ENCODE results near the gene AP1S1. TPM values are rescaled to one million over a fixed set of nuclear protein-coding genes. Genes with fewer than 3 reads are reported as not detected.

AP1S1 gene
- total and polyA plus RNA-seq, 2 of the 13 experiments (the other 11 are each of a cell fraction or from before 2014, with no cell fraction given): 57.5 to 68.1 TPM

DNA sequence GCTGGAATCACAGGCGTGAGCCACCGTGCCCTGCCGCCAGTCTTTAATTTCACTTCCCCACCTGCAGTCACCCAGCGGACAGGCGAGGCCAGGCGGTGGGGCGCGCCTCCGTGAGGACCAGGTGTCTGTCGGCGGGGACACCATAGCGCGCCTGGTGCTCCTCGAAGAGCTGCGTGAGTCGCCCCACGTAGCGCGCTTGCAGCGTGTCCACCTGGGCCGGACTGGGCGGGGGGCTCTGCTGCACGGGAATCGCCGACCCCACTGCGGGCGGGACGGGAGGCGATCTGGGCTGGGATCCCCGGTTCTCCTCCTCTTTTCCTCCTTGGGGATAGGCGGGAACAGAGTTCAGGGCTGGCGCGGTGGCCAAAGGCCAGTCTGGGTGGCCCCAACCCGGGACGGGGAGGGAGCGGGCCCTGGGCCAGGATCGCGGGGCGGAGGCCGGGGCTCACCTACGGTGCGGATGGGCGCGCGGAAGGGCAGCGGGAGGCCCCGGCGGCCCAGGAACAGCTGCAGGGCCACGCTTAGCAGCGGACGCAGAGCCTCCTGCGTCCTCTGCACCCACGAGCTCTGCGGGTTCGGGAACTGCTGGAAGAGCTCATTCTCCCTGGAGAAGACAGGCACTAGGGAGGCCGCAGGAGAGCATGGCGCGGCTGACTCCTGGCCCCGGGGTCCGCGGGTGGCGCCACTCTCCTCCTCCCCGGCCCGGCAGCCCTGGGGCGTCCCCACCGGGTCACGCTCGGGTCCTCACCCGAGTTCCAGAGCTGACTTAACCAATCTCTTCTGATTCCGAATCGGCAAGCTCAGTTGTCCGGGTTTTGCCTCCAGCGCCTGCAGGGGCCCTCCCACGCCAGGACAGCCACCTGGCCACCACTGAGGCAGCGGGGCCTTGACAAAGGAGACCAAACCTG lies 47.7 kb downstream of the AP1S1 start (continued):
- TF ChIP-seq, protein P1, sequence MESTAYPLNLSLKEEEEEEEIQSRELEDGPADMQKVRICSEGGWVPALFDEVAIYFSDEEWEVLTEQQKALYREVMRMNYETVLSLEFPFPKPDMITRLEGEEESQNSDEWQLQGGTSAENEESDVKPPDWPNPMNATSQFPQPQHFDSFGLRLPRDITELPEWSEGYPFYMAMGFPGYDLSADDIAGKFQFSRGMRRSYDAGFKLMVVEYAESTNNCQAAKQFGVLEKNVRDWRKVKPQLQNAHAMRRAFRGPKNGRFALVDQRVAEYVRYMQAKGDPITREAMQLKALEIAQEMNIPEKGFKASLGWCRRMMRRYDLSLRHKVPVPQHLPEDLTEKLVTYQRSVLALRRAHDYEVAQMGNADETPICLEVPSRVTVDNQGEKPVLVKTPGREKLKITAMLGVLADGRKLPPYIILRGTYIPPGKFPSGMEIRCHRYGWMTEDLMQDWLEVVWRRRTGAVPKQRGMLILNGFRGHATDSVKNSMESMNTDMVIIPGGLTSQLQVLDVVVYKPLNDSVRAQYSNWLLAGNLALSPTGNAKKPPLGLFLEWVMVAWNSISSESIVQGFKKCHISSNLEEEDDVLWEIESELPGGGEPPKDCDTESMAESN (CRISPR knock-in tag; conservative IDR thresholded peaks at IDR 0.05): peak; percentile 47; the same call in 1 of the 2 replicates
- TF ChIP-seq RARA (CRISPR knock-in tag; IDR thresholded peaks at IDR 0.05) (peak; percentile 25; the same call in 1 of the 2 replicates), SMAD3 (CRISPR knock-in tag; IDR thresholded peaks at IDR 0.05) (no peak), PCBP2 (optimal IDR thresholded peaks at IDR 0.05; ENCODE audit: low read depth, low read length, poor library complexity, severe bottlenecking) (no peak), NBN (conservative IDR thresholded peaks at IDR 0.05) (no peak), NFATC3 (CRISPR knock-in tag; IDR thresholded peaks at IDR 0.05) (no peak), ZNF274 (CRISPR knock-in tag; IDR thresholded peaks at IDR 0.05) (peak; percentile 64; the same call in 1 of the 2 replicates), ZBTB7B (CRISPR knock-in tag; IDR thresholded peaks at IDR 0.05) (peak; percentile 75), ISL2 (CRISPR knock-in tag; IDR thresholded peaks at IDR 0.05) (0 out of 2 replicates have a peak, but pooled peaks have one; percentile 27), NR2F6 (IDR thresholded peaks at IDR 0.05) (no peak), NR2F6 (CRISPR knock-in tag; IDR thresholded peaks at IDR 0.05) (peak; percentile 42; the same call in 1 of the 2 replicates), ZKSCAN5 (CRISPR knock-in tag; IDR thresholded peaks at IDR 0.05) (0 out of 2 replicates have a peak, but pooled peaks have one; percentile 68)
- TF ChIP-seq, protein P2, sequence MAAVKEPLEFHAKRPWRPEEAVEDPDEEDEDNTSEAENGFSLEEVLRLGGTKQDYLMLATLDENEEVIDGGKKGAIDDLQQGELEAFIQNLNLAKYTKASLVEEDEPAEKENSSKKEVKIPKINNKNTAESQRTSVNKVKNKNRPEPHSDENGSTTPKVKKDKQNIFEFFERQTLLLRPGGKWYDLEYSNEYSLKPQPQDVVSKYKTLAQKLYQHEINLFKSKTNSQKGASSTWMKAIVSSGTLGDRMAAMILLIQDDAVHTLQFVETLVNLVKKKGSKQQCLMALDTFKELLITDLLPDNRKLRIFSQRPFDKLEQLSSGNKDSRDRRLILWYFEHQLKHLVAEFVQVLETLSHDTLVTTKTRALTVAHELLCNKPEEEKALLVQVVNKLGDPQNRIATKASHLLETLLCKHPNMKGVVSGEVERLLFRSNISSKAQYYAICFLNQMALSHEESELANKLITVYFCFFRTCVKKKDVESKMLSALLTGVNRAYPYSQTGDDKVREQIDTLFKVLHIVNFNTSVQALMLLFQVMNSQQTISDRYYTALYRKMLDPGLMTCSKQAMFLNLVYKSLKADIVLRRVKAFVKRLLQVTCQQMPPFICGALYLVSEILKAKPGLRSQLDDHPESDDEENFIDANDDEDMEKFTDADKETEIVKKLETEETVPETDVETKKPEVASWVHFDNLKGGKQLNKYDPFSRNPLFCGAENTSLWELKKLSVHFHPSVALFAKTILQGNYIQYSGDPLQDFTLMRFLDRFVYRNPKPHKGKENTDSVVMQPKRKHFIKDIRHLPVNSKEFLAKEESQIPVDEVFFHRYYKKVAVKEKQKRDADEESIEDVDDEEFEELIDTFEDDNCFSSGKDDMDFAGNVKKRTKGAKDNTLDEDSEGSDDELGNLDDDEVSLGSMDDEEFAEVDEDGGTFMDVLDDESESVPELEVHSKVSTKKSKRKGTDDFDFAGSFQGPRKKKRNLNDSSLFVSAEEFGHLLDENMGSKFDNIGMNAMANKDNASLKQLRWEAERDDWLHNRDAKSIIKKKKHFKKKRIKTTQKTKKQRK (IDR thresholded peaks at IDR 0.05; ENCODE audit: low read length): no peak
- TF ChIP-seq, protein P3, sequence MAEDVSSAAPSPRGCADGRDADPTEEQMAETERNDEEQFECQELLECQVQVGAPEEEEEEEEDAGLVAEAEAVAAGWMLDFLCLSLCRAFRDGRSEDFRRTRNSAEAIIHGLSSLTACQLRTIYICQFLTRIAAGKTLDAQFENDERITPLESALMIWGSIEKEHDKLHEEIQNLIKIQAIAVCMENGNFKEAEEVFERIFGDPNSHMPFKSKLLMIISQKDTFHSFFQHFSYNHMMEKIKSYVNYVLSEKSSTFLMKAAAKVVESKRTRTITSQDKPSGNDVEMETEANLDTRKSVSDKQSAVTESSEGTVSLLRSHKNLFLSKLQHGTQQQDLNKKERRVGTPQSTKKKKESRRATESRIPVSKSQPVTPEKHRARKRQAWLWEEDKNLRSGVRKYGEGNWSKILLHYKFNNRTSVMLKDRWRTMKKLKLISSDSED (CRISPR knock-in tag; IDR thresholded peaks at IDR 0.05): 0 out of 2 replicates have a peak, but pooled peaks have one; percentile 59
- TF ChIP-seq, protein P4, sequence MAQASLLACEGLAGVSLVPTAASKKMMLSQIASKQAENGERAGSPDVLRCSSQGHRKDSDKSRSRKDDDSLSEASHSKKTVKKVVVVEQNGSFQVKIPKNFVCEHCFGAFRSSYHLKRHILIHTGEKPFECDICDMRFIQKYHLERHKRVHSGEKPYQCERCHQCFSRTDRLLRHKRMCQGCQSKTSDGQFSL (CRISPR knock-in tag; IDR thresholded peaks at IDR 0.05): 0 out of 2 replicates have a peak, but pooled peaks have one; percentile 35

Data from HepG2 (cell line).